HEK293T (cell line): Measurements from ENCODE around the gene WDR64.
"Not testable (repeated sequence)": the region's sequence is repeated elsewhere in the genome, so short reads cannot be mapped to it uniquely, and the experiment has no call there.

Source experiments
- CTCF ChIA-PET: fragments of 350-600 bp; formaldehyde crosslinking; extraction: SDS; loops from one replicate; lab custom pipeline; 2021; ENCODE audit warnings: antibody characterized with exemption, inconsistent platforms; lab: Yijun Ruan, JAX
- POLR2A ChIA-PET: fragments of 350-600 bp; formaldehyde crosslinking; extraction: SDS; loops from one replicate; lab custom pipeline; 2020; ENCODE audit warnings: antibody characterized with exemption, inconsistent platforms; lab: Yijun Ruan, JAX
- DNase-seq: peaks from one replicate; pipeline ENCODE4 v3.0.0; 2012; ENCODE audit warnings: mixed read lengths; ENCODE audit errors: extremely low spot score
- ARNT ChIP-seq: fragments of 450-650 bp; IDR thresholded peaks from 2 replicates; pipeline ENCODE4 v1.6.1; 2017; ENCODE audit warnings: mild to moderate bottlenecking
- BHLHE40 ChIP-seq: fragments of 450-650 bp; IDR thresholded peaks from 2 replicates; pipeline ENCODE4 v1.6.1; 2016; ENCODE audit warnings: mild to moderate bottlenecking, moderate library complexity, borderline replicate concordance
- CTBP1 ChIP-seq: fragments of 450-650 bp; IDR thresholded peaks from 2 replicates; pipeline ENCODE4 v1.6.1; 2016; ENCODE audit warnings: borderline replicate concordance
- ELF4 ChIP-seq: fragments of 450-650 bp; IDR thresholded peaks from 2 replicates; pipeline ENCODE4 v1.6.1; 2017; ENCODE audit warnings: antibody characterized with exemption
- FOXA1 ChIP-seq: fragments of 450-650 bp; IDR thresholded peaks from 2 replicates; pipeline ENCODE4 v1.6.1; 2016; ENCODE audit warnings: mild to moderate bottlenecking
- FOXK2 ChIP-seq: fragments of 450-650 bp; IDR thresholded peaks from 2 replicates; pipeline ENCODE4 v1.6.1; 2016; ENCODE audit warnings: mild to moderate bottlenecking
- FOXM1 ChIP-seq: fragments of 450-650 bp; IDR thresholded peaks from 2 replicates; pipeline ENCODE4 v1.6.1; 2017; ENCODE audit warnings: mild to moderate bottlenecking, borderline replicate concordance
- HDGF ChIP-seq: fragments of 450-650 bp; IDR thresholded peaks from 2 replicates; pipeline ENCODE4 v1.6.1; 2017; ENCODE audit warnings: antibody characterized with exemption, borderline replicate concordance
- L3MBTL2 ChIP-seq: fragments of 450-650 bp; conservative IDR thresholded peaks from 2 replicates; pipeline ENCODE4 v1.6.1; 2016; ENCODE audit warnings: mild to moderate bottlenecking
- LEF1 ChIP-seq: fragments of 450-650 bp; IDR thresholded peaks from 2 replicates; pipeline ENCODE4 v1.6.1; 2017; ENCODE audit warnings: mild to moderate bottlenecking, borderline replicate concordance
- NFRKB ChIP-seq: fragments of 450-650 bp; IDR thresholded peaks from 2 replicates; pipeline ENCODE4 v1.6.1; 2016; ENCODE audit warnings: mild to moderate bottlenecking, moderate library complexity
- SP1 ChIP-seq: fragments of 450-650 bp; IDR thresholded peaks from 2 replicates; pipeline ENCODE4 v1.6.1; 2017
- SUZ12 ChIP-seq: fragments of 450-650 bp; IDR thresholded peaks from 2 replicates; pipeline ENCODE4 v1.6.1; 2016; ENCODE audit warnings: mild to moderate bottlenecking
- TARDBP ChIP-seq: fragments of 450-650 bp; IDR thresholded peaks from 2 replicates; pipeline ENCODE4 v1.6.1; 2016
- ZNF384 ChIP-seq: fragments of 450-650 bp; IDR thresholded peaks from 2 replicates; pipeline ENCODE4 v1.6.1; 2016
- TF ChIP-seq, protein P1 (sequence below): fragments of 450-650 bp; IDR thresholded peaks from 2 replicates; pipeline ENCODE4 v1.6.1; 2016

The WDR64 gene

DNA sequence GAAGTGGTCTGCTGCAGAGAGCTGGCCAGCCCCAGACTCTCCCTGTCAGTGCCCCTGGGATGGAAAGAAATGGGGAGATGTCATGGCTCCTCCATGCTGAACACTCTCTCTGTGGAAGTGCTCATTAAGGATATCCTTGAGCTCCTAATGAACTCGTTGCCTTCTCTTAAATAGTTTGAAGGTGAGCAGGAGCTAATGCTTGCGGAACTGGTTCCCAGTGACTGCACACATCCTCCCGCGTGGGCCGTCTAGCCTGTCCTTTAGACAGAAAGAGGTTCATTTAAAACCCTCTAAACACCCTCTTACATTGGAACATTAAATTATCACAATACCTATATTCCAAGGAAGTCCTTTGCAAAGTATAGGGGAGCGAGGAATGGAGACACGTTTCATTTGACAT lies 5.9 kb upstream of the WDR64 start:
- TF ChIP-seq LEF1 (no peak), BHLHE40 (no peak), SUZ12 (no peak)
- ChIA-PET CTCF (no interaction called here), POLR2A (interaction anchor here (1.2 kb wide), 1 partner anchor 202 kb away, joined by 4 read pairs; the partner anchor contains the start of gene EXO1)
- DNase-seq: no peak

DNA sequence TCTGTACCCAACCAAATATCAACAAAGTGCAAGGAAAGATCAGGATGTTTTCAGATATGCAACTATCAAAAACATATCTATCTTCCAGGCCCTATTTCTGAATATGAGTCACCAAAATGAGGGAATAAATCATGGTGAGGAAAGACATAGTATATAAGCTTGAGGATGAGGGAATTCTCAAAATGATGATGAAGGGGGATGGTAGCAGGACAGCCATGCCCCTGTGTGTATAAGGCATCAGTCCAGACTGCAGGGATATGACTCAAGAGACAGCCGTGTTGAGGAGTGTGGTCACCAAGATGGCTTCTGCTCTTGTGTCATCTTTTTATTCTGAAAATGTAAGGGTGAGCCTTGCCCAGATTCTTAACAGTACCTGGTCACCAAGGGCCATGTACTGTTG lies 4.4 kb upstream of the WDR64 start:
- no peak for DNase-seq
- no peak for TF ChIP-seq ZNF384
- no peak for TF ChIP-seq FOXM1
- no peak for TF ChIP-seq L3MBTL2
- no peak for TF ChIP-seq SUZ12
- no peak for TF ChIP-seq LEF1
- no peak for TF ChIP-seq ELF4
- TF ChIP-seq CTBP1: no peak
- no peak for TF ChIP-seq BHLHE40
- TF ChIP-seq NFRKB: no peak
- TF ChIP-seq, protein P1, sequence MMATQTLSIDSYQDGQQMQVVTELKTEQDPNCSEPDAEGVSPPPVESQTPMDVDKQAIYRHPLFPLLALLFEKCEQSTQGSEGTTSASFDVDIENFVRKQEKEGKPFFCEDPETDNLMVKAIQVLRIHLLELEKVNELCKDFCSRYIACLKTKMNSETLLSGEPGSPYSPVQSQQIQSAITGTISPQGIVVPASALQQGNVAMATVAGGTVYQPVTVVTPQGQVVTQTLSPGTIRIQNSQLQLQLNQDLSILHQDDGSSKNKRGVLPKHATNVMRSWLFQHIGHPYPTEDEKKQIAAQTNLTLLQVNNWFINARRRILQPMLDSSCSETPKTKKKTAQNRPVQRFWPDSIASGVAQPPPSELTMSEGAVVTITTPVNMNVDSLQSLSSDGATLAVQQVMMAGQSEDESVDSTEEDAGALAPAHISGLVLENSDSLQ: no peak
- no peak for TF ChIP-seq SP1
- no peak for TF ChIP-seq TARDBP
- no peak for TF ChIP-seq ARNT
- TF ChIP-seq HDGF: no peak
- TF ChIP-seq FOXA1: no peak
- TF ChIP-seq FOXK2: no peak
- ChIA-PET POLR2A (no interaction called here), CTCF (no interaction called here)

DNA sequence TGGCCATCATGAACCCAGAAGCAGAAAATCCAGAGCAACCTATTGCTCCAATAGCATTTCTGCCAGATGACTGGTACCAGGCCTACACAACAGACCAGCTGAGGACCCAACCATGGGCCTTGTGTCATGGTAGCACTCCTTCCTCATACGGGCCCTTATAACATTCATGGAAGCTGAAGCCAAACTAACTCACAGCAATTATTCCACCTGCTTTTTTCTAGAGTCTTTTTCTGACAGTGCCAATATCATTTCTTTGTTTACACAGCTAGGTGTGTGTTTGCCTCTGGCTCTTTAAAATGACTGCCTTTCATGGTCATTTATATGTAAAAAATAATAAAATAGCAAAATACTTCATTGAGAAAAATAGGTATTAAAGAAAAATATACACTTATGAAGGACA lies 3.9 kb upstream of the WDR64 start:
- DNase-seq: no peak
- ChIA-PET CTCF (interaction anchor here (0.5 kb wide), 1 partner anchor 139 kb away, joined by 6 read pairs; no protein-coding TSS in a partner anchor), POLR2A (interaction anchor here (2.7 kb wide), 1 partner anchor 8 kb away, joined by 9 read pairs; the partner anchor contains the start of genes CHML and OPN3)
- no peak for TF ChIP-seq BHLHE40
- TF ChIP-seq SUZ12: no peak
- no peak for TF ChIP-seq HDGF
- TF ChIP-seq NFRKB: no peak
- no peak for TF ChIP-seq ZNF384
- TF ChIP-seq FOXA1: no peak

DNA sequence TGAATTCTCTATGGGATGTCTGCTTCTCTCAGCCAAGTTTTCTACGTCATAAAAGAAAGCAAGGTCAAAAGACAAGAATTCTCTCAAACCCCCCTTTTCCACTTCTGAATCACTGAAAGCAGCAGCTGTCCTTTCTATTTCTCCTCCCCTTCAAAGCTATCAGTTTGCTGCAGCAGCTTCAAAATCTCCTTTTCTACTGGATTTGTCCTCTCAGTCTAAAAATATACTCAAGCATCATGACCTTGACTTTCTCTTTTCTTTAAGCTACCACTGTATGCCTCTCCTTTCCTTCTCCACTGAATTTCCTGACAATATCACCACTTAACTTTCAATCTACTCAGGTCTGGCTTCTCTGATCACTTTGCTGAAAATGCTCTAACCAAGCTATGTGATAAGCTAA lies 1.9 kb downstream of the WDR64 start:
- TF ChIP-seq FOXA1: no peak
- TF ChIP-seq FOXM1: no peak
- no peak for TF ChIP-seq FOXK2
- no peak for TF ChIP-seq SUZ12
- TF ChIP-seq CTBP1: no peak
- TF ChIP-seq HDGF: no peak
- TF ChIP-seq SP1: no peak
- no peak for TF ChIP-seq TARDBP
- no peak for TF ChIP-seq BHLHE40
- no peak for DNase-seq
- CTCF ChIA-PET: no interaction called here
- POLR2A ChIA-PET: interaction anchor here (2.4 kb wide), 1 partner anchor 14 kb away, joined by 10 read pairs; the partner anchor contains the start of genes CHML and OPN3

DNA sequence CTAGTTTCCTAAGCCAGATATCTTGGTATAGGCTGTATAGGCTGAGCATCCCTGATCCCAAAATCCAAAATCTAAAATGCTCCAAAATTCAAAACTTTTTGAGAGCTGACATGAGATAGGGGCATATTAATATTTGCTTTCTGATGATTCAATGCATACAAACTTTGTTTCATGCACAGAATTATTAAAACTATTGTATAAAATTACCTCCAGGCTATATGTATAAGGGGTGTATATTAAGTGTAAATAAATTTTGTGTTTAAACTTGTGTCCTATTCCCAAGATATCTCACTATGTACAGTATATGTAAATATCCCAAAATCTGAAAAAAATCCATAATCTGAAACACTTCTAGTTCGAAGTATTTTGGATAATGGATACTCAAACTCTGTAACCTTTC lies 2.6 kb downstream of the WDR64 start:
- TF ChIP-seq ARNT (no peak), TARDBP (no peak), LEF1 (no peak), CTBP1 (no peak), FOXK2 (no peak), NFRKB (no peak), SUZ12 (no peak), BHLHE40 (no peak), HDGF (no peak), SP1 (no peak)
- TF ChIP-seq, protein P1: no peak
- ChIA-PET POLR2A (interaction anchor here (2.4 kb wide), 1 partner anchor 14 kb away, joined by 10 read pairs; the partner anchor contains the start of genes CHML and OPN3), CTCF (no interaction called here)
- no peak for DNase-seq

DNA sequence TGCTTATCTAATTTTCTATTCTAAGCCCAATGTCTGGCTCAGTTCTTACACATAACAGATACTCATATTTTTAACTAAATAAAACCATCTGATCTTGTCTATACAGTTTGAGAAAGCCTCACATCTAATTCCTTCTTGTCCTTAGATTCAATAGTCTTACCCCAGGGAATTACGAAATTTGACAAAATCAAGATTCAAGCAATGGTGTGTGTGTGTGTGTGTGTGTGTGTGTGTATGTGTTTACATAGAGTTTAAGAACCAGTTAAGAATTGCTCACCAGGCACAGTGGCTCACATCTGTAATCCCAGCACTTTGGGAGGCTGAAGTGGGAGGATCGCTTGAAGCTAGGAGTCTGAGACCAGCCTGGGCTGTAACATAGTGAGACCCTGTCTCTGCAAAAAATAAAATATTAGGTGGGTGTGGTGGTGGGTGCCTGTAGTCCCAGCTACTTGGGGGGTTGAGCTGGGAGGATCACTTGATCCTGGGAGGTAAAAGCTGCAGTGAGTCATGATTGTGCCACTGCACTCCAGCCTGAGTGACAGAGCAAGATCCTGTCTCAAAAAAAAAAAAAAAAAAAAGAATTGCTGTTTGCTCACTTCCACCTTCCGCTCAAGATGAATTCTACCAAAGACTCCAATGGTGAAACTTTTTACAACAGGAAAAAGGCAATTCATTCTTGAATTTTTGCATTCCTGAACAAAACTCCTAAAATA lies 6.2 kb downstream of the WDR64 start:
- POLR2A ChIA-PET: interaction anchor here (1.3 kb wide), 1 partner anchor 18 kb away, joined by 4 read pairs; the partner anchor contains the start of genes CHML and OPN3
- CTCF ChIA-PET: no interaction called here
- TF ChIP-seq TARDBP (no peak), HDGF (no peak), NFRKB (no peak), BHLHE40 (no peak), L3MBTL2 (no peak), CTBP1 (no peak), ZNF384 (no peak)
- TF ChIP-seq, protein P1: no peak
- DNase-seq: no peak

DNA sequence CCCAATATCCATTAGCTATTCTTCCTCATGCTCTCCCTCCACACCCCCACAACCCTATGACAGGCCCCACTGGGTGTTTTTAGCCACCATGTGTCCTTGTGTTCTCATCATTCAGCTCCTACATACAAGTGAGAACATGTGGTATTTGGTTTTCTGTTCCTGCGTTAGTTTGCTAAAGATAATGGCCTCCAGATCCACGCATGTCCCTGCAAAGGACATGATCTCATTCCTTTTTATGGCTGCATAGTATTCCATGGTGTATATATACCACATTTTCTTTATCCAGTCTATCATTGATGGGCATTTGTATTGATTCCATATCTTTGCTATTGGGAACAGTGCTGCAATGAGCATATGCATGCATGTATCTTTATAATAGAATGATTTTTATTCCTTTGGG lies 6.9 kb downstream of the WDR64 start:
- CTCF ChIA-PET, DNase-seq, POLR2A ChIA-PET: not testable (repeated sequence)
